Activated T-cell treated with anti-CD3 and anti-CD28 coated beads, Interleukin-2, amount 50 U/mL, for 24 hours (primary cell): Measurements from ENCODE around the gene GTPBP6.

Experiments used
- DNase-seq: peaks from one replicate; pipeline ENCODE4 v3.0.0-alpha.2; 2020
- H3K27ac Mint-ChIP-seq: 2 replicates; pipeline ENCODE4 v1.8.0; 2020; ENCODE audit warnings: mild to moderate bottlenecking, mixed read lengths
- H3K27me3 Mint-ChIP-seq: 2 replicates; pipeline ENCODE4 v1.8.0; 2020; ENCODE audit warnings: mixed read lengths
- H3K36me3 Mint-ChIP-seq: 2 replicates; pipeline ENCODE4 v1.8.0; 2020; ENCODE audit warnings: low read depth, mixed read lengths
- H3K4me1 Mint-ChIP-seq: 2 replicates; pipeline ENCODE4 v1.8.0; 2020; ENCODE audit warnings: low read depth, mixed read lengths
- H3K4me3 Mint-ChIP-seq: 2 replicates; pipeline ENCODE4 v1.8.0; 2020; ENCODE audit warnings: mild to moderate bottlenecking, moderate library complexity, mixed read lengths
- H3K9me3 Mint-ChIP-seq: 2 replicates; pipeline ENCODE4 v1.8.0; 2020; ENCODE audit warnings: mixed read lengths

The GTPBP6 gene

GRCh38 chrX:320126-320783 is 1.7 kb upstream of the GTPBP6 start:
- Mint-ChIP-seq H3K27ac (peak overlapping the region; percentile 90), H3K27me3 (no peaks in the 10 kb centered on the region), H3K4me1 (peaks cover 24% of the 10 kb centered on the region), H3K9me3 (no peaks in the 10 kb centered on the region), H3K36me3 (peaks cover 4% of the 10 kb centered on the region), H3K4me3 (peak overlapping the region; percentile 85)
- no peak for DNase-seq

GRCh38 chrX:319579-320125 is 1.1 kb upstream of the GTPBP6 start:
- Mint-ChIP-seq H3K27me3 (no peaks in the 10 kb centered on the region), H3K4me1 (peaks cover 24% of the 10 kb centered on the region)
- peak; percentile 59 for DNase-seq

DNA sequence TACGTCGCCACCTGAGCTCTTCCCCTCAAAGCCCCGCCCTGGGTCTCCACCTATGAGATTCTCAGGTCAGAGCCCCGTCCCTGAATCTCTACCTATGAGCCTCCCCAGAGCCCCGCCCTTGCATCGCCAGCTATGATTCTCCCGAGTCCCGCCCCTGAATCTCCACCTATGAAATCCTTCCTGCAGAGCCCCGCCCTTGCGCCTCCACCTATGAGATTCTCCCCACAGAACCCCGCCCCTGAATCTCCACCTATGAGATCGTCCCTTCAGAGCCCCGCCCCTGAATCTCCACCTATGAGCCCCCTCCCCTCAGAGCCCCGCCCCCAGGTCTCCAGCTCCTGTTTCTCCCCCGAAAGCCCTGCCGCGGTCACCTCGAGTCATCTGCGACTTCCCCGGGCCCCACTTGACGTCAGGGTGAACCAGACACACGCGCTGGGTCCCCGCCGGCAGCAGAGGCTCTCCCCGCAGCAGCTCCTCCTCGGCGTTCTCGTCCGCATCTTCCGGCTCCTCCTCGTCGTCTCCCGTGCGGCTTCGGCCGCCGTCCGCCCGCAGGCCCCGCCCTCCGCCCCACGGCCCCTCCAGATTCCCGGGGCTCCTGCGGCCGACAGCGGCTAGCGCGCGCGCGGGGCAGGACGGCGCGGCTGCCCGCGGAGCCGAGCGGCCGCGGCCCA is 393 bp downstream of the GTPBP6 start:
- Mint-ChIP-seq H3K4me3 (peak overlapping the region; percentile 93), H3K27ac (peak overlapping the region; percentile 100), H3K4me1 (peaks cover 21% of the 10 kb centered on the region), H3K9me3 (no peaks in the 10 kb centered on the region), H3K36me3 (peaks cover 14% of the 10 kb centered on the region), H3K27me3 (no peaks in the 10 kb centered on the region)
- peak; percentile 96 for DNase-seq

More at GRCh38 chrX:319579-320125, 1.1 kb upstream of the GTPBP6 start:
- peaks cover 4% of the 10 kb centered on the region for H3K36me3 Mint-ChIP-seq
- H3K9me3 Mint-ChIP-seq: no peaks in the 10 kb centered on the region
- H3K4me3 Mint-ChIP-seq: peak overlapping the region; percentile 85
- H3K27ac Mint-ChIP-seq: peak overlapping the region; percentile 90

GRCh38 chrX:317424-318067 is 1.1 kb downstream of the GTPBP6 start:
- peak overlapping the region; percentile 93 for H3K4me3 Mint-ChIP-seq

GRCh38 chrX:316351-317325 is 2.0 kb downstream of the GTPBP6 start:
- peaks cover 19% of the 10 kb centered on the region for H3K4me1 Mint-ChIP-seq
- H3K9me3 Mint-ChIP-seq: no peaks in the 10 kb centered on the region
- H3K27ac Mint-ChIP-seq: peak overlapping the region; percentile 82
- H3K27me3 Mint-ChIP-seq: no peaks in the 10 kb centered on the region
- H3K36me3 Mint-ChIP-seq: peaks cover 28% of the 10 kb centered on the region
- DNase-seq: no peak
- H3K4me3 Mint-ChIP-seq: no peak overlapping the region

More at GRCh38 chrX:317424-318067, 1.1 kb downstream of the GTPBP6 start:
- Mint-ChIP-seq H3K27me3 (no peaks in the 10 kb centered on the region), H3K9me3 (no peaks in the 10 kb centered on the region), H3K36me3 (peaks cover 20% of the 10 kb centered on the region), H3K4me1 (peaks cover 19% of the 10 kb centered on the region), H3K27ac (peak overlapping the region; percentile 100)
- no peak for DNase-seq

GRCh38 chrX:314781-315595 is 3.6 kb downstream of the GTPBP6 start:
- H3K4me3 Mint-ChIP-seq: no peak overlapping the region
- no peaks in the 10 kb centered on the region for H3K27me3 Mint-ChIP-seq
- no peak for DNase-seq
- no peak overlapping the region for H3K27ac Mint-ChIP-seq
- H3K4me1 Mint-ChIP-seq: peaks cover 13% of the 10 kb centered on the region
- H3K9me3 Mint-ChIP-seq: no peaks in the 10 kb centered on the region
- peaks cover 38% of the 10 kb centered on the region for H3K36me3 Mint-ChIP-seq

DNA sequence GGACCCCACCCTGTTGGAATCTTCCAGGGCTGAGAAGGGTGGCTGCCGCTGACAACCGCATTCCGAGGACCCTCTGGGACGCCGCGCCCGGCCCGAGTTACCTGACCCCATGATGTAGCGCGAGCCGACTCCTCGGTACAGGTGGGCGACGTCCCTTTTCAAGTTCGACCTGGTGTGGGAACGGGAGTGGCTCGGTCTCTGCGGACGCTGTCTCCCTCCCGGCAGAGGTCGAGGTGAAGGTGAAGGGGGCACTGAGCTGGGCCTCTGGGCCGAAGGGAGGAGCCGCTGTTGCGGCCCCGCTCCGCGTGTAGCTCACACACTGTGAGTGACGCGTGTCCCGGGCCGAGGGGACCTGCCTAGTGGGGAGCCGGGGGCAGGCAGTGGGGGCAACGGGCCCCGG is 4.5 kb downstream of the GTPBP6 start:
- Mint-ChIP-seq H3K36me3 (peaks cover 47% of the 10 kb centered on the region), H3K9me3 (no peaks in the 10 kb centered on the region), H3K4me3 (no peak overlapping the region), H3K27me3 (no peaks in the 10 kb centered on the region), H3K4me1 (peaks cover 13% of the 10 kb centered on the region), H3K27ac (no peak overlapping the region)
- no peak for DNase-seq

DNA sequence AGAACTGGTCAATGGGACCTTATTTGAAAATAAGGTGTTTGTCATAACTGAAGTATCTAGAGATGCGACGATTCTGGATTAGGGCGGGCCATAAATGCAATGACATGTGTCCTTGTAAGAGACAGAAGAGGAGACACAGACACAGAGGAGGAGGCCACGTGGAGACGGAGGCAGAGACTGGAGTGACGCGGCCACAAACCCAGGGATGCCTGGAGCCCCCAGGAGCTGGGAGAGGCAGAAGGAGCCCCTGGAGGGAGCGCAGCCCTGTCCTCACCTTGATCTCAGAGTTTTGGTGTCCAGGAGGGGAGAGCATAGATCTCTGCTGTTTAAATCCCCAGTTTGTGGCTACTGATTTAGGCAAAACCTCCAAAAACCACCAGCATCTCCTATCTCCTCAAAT is 5.0 kb downstream of the GTPBP6 start:
- Mint-ChIP-seq H3K36me3 (peaks cover 52% of the 10 kb centered on the region), H3K27me3 (no peaks in the 10 kb centered on the region), H3K4me1 (peaks cover 13% of the 10 kb centered on the region), H3K27ac (no peak overlapping the region), H3K9me3 (no peaks in the 10 kb centered on the region), H3K4me3 (no peak overlapping the region)
- DNase-seq: no peak

- Mint-ChIP-seq H3K9me3 (no peaks in the 10 kb centered on the region), H3K4me3 (no peak overlapping the region), H3K36me3 (peaks cover 58% of the 10 kb centered on the region), H3K4me1 (peaks cover 9% of the 10 kb centered on the region), H3K27me3 (no peaks in the 10 kb centered on the region), H3K27ac (no peak overlapping the region)
- DNase-seq: no peak
These were observed 5.8 kb downstream of the GTPBP6 start for GRCh38 chrX:312621-313331.

- no peaks in the 10 kb centered on the region for H3K4me1 Mint-ChIP-seq
- no peak overlapping the region for H3K27ac Mint-ChIP-seq
- no peaks in the 10 kb centered on the region for H3K27me3 Mint-ChIP-seq
- H3K9me3 Mint-ChIP-seq: no peaks in the 10 kb centered on the region
- H3K4me3 Mint-ChIP-seq: no peak overlapping the region
- H3K36me3 Mint-ChIP-seq: peaks cover 70% of the 10 kb centered on the region
- no peak for DNase-seq
These were observed 7.2 kb downstream of the GTPBP6 start for GRCh38 chrX:311156-312129.

- no peaks in the 10 kb centered on the region for H3K9me3 Mint-ChIP-seq
- H3K27me3 Mint-ChIP-seq: no peaks in the 10 kb centered on the region
- H3K4me3 Mint-ChIP-seq: no peak overlapping the region
- no peaks in the 10 kb centered on the region for H3K4me1 Mint-ChIP-seq
- H3K36me3 Mint-ChIP-seq: peaks cover 77% of the 10 kb centered on the region
- no peak for DNase-seq
- no peak overlapping the region for H3K27ac Mint-ChIP-seq
These were observed 7.9 kb downstream of the GTPBP6 start for GRCh38 chrX:310621-311155.
